HepG2 (cell line): Measurements from ENCODE around the gene RABGGTA. TPM values are rescaled to one million over a fixed set of nuclear protein-coding genes. Genes with fewer than 3 reads are reported as not detected.
A peak's percentile ranks its signal among the peaks of the same experiment; 100 is the strongest.

ENCODE experiments used
- DBP ChIP-seq: sonication (generic); formaldehyde crosslinking; IDR thresholded peaks from 2 replicates; pipeline ENCODE4 v1.4.0; 2020; ENCODE audit warnings: missing genetic modification reagents; ENCODE audit errors: not compliant biosample characterization
- EHMT2 ChIP-seq: fragments of 200-600 bp; sonication (generic); IDR thresholded peaks from 2 replicates; pipeline ENCODE4 v1.7.0; 2017; ENCODE audit warnings: antibody characterized with exemption, low read depth, low read length, borderline replicate concordance
- EZH2 ChIP-seq: conservative IDR thresholded peaks from 2 replicates; pipeline ENCODE4 v1.6.1; 2012; ENCODE audit warnings: mild to moderate bottlenecking, low read depth, low read length, moderate library complexity
- FOXK2 ChIP-seq: fragments of 450-650 bp; IDR thresholded peaks from 2 replicates; pipeline ENCODE4 v1.6.1; 2016
- PRDM10 ChIP-seq: sonication (generic); formaldehyde crosslinking; IDR thresholded peaks from 2 replicates; pipeline ENCODE4 v1.4.0; 2020; ENCODE audit warnings: low read depth, missing genetic modification reagents
- PRPF4 ChIP-seq: fragments of 200-400 bp; formaldehyde crosslinking; IDR thresholded peaks from 2 replicates; pipeline ENCODE4 v1.6.1; 2016; ENCODE audit warnings: low read length, low read depth; ENCODE audit not compliant: poor library complexity, severe bottlenecking
- SIN3A ChIP-seq: IDR thresholded peaks from 2 replicates; pipeline ENCODE4 v1.6.1; 2011; ENCODE audit warnings: low read depth, mild to moderate bottlenecking, control low read depth, low read length, borderline replicate concordance
- SIX1 ChIP-seq: sonication (generic); formaldehyde crosslinking; IDR thresholded peaks from 2 replicates; pipeline ENCODE4 v1.4.0; 2020; ENCODE audit warnings: missing genetic modification reagents, borderline replicate concordance
- ZNF468 ChIP-seq: sonication (generic); formaldehyde crosslinking; IDR thresholded peaks from 2 replicates; pipeline ENCODE4 v1.8.0; 2022; ENCODE audit warnings: mild to moderate bottlenecking, moderate library complexity, missing genetic modification reagents
- ZNF709 ChIP-seq: sonication (generic); formaldehyde crosslinking; IDR thresholded peaks from 2 replicates; pipeline ENCODE4 v1.5.0; 2020; ENCODE audit warnings: mild to moderate bottlenecking, missing genetic modification reagents
- ZNF775 ChIP-seq: sonication (generic); formaldehyde crosslinking; IDR thresholded peaks from 2 replicates; pipeline ENCODE4 v1.4.0; 2020; ENCODE audit warnings: missing genetic modification reagents, mild to moderate bottlenecking, moderate library complexity, borderline replicate concordance
- ZZZ3 ChIP-seq: sonication (generic); formaldehyde crosslinking; IDR thresholded peaks from 2 replicates; pipeline ENCODE4 v1.4.0; 2020; ENCODE audit warnings: missing genetic modification reagents, mild to moderate bottlenecking, borderline replicate concordance
- polyA plus RNA-seq, 8 experiments: library from polyadenylated mRNA; depleted of rRNA in 3 of 8; stranded (reverse) in 7 of 8; unstranded in 1 of 8; fragments of >200 nt; fragmentation: Illumina TruSeq in 4 of 8; extraction: Trizol in 4 of 8; gene quantifications; 2 replicates each; pipeline versions ENCODE4 v1.2.1 to v1.2.3, GENCODE V29; 2011 to 2016; ENCODE audit warnings: low read depth in 4 of 8, missing spikeins in 1 of 8, mixed read lengths in 1 of 8; ENCODE audit not compliant: insufficient read depth in 1 of 8
- total RNA-seq, 5 experiments: library from RNA; depleted of rRNA; stranded (reverse); fragments of >200 nt; fragmentation: Illumina TruSeq; extraction: Trizol; gene quantifications; 2 replicates each; pipeline ENCODE4 v1.2.3, GENCODE V29; 2016; ENCODE audit warnings: low read depth in 1 of 5
- TF ChIP-seq, protein P1 (sequence below): sonication (generic); formaldehyde crosslinking; IDR thresholded peaks from 2 replicates; pipeline ENCODE4 v1.4.0; 2020; ENCODE audit warnings: missing genetic modification reagents
- TF ChIP-seq, protein P2 (sequence below): sonication (generic); formaldehyde crosslinking; IDR thresholded peaks from 2 replicates; pipeline ENCODE4 v1.5.0; 2020; ENCODE audit warnings: mild to moderate bottlenecking, missing genetic modification reagents, borderline replicate concordance
- TF ChIP-seq, protein P3 (sequence below): conservative IDR thresholded peaks from 2 replicates; pipeline ENCODE4 v1.6.1; 2018; ENCODE audit warnings: missing genetic modification reagents
- TF ChIP-seq, protein P4 (sequence below): fragments of 450-650 bp; IDR thresholded peaks from 2 replicates; pipeline ENCODE4 v1.6.1; 2016

RABGGTA gene
- total and polyA plus RNA-seq, 2 of the 13 experiments (the other 11 are each of a cell fraction or from before 2014, with no cell fraction given), result 57.9 to 90.8 TPM

GRCh38 chr14:24299255-24300191 lies 28.1 kb upstream of the RABGGTA start, which contains the start of the genes DHRS1 and NOP9 (continued):
- TF ChIP-seq, protein P1, sequence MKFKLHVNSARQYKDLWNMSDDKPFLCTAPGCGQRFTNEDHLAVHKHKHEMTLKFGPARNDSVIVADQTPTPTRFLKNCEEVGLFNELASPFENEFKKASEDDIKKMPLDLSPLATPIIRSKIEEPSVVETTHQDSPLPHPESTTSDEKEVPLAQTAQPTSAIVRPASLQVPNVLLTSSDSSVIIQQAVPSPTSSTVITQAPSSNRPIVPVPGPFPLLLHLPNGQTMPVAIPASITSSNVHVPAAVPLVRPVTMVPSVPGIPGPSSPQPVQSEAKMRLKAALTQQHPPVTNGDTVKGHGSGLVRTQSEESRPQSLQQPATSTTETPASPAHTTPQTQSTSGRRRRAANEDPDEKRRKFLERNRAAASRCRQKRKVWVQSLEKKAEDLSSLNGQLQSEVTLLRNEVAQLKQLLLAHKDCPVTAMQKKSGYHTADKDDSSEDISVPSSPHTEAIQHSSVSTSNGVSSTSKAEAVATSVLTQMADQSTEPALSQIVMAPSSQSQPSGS (CRISPR knock-in tag), result peak; percentile 94
- TF ChIP-seq, protein P2, sequence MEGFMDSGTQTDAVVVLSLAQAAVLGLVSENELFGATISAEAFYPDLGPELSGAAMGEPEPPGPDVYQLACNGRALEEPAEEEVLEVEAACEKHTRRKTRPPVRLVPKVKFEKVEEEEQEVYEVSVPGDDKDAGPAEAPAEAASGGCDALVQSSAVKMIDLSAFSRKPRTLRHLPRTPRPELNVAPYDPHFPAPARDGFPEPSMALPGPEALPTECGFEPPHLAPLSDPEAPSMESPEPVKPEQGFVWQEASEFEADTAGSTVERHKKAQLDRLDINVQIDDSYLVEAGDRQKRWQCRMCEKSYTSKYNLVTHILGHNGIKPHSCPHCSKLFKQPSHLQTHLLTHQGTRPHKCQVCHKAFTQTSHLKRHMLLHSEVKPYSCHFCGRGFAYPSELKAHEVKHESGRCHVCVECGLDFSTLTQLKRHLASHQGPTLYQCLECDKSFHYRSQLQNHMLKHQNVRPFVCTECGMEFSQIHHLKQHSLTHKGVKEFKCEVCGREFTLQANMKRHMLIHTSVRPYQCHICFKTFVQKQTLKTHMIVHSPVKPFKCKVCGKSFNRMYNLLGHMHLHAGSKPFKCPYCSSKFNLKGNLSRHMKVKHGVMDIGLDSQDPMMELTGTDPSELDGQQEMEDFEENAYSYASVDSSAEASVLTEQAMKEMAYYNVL (CRISPR knock-in tag), result peak; percentile 28; the same call in 1 of the 2 replicates
- TF ChIP-seq DBP (CRISPR knock-in tag) (peak; percentile 99), ZNF468 (CRISPR knock-in tag) (0 out of 2 replicates have a peak, but pooled peaks have one; percentile 83), ZZZ3 (CRISPR knock-in tag) (peak; percentile 96), PRPF4 (no peak), ZNF775 (CRISPR knock-in tag) (peak; percentile 89; the same call in 1 of the 2 replicates), EHMT2 (no peak), SIX1 (CRISPR knock-in tag) (0 out of 2 replicates have a peak, but pooled peaks have one; percentile 47), SIN3A (peak; percentile 100), FOXK2 (peak; percentile 86), EZH2 (no peak), PRDM10 (peak; percentile 68; the same call in 1 of the 2 replicates), ZNF709 (peak; percentile 28; the same call in 1 of the 2 replicates)
- TF ChIP-seq, protein P3, sequence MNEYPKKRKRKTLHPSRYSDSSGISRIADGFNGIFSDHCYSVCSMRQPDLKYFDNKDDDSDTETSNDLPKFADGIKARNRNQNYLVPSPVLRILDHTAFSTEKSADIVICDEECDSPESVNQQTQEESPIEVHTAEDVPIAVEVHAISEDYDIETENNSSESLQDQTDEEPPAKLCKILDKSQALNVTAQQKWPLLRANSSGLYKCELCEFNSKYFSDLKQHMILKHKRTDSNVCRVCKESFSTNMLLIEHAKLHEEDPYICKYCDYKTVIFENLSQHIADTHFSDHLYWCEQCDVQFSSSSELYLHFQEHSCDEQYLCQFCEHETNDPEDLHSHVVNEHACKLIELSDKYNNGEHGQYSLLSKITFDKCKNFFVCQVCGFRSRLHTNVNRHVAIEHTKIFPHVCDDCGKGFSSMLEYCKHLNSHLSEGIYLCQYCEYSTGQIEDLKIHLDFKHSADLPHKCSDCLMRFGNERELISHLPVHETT (CRISPR knock-in tag), result peak; percentile 30
- TF ChIP-seq, protein P4, sequence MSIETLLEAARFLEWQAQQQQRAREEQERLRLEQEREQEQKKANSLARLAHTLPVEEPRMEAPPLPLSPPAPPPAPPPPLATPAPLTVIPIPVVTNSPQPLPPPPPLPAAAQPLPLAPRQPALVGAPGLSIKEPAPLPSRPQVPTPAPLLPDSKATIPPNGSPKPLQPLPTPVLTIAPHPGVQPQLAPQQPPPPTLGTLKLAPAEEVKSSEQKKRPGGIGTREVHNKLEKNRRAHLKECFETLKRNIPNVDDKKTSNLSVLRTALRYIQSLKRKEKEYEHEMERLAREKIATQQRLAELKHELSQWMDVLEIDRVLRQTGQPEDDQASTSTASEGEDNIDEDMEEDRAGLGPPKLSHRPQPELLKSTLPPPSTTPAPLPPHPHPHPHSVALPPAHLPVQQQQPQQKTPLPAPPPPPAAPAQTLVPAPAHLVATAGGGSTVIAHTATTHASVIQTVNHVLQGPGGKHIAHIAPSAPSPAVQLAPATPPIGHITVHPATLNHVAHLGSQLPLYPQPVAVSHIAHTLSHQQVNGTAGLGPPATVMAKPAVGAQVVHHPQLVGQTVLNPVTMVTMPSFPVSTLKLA, result peak; percentile 86
